Loucy (cell line): ENCODE results near the gene MICAL3.

Source experiments
- H2AFZ ChIP-seq: fragments of 200-600 bp; sonication (generic); 2 replicates; pipeline ENCODE4 v1.6.0; 2016; ENCODE audit warnings: antibody characterized with exemption, mild to moderate bottlenecking, low read length, moderate library complexity
- H3F3A ChIP-seq: fragments of 200-600 bp; 2 replicates; pipeline ENCODE4 v1.6.0; 2016; ENCODE audit warnings: antibody characterized with exemption, low read depth, mild to moderate bottlenecking
- H3K27me3 ChIP-seq: fragments of 200-600 bp; sonication (generic); 2 replicates; pipeline ENCODE4 v1.6.1; 2014; ENCODE audit warnings: low read length, mild to moderate bottlenecking; ENCODE audit not compliant: insufficient read depth, poor library complexity, severe bottlenecking
- H3K36me3 ChIP-seq: fragments of 200-600 bp; sonication (generic); 2 replicates; pipeline ENCODE4 v1.6.1; 2016; ENCODE audit warnings: low read length; ENCODE audit not compliant: insufficient read depth
- H3K4me1 ChIP-seq: fragments of 200-600 bp; sonication (generic); 2 replicates; pipeline ENCODE4 v1.5.1; 2014; ENCODE audit warnings: low read length, mild to moderate bottlenecking; ENCODE audit not compliant: insufficient read depth, poor library complexity, severe bottlenecking
- H3K4me2 ChIP-seq: fragments of 200-600 bp; sonication (generic); 2 replicates; pipeline ENCODE4 v1.6.0; 2014; ENCODE audit warnings: antibody characterized with exemption, low read length, low read depth, mild to moderate bottlenecking; ENCODE audit not compliant: poor library complexity, severe bottlenecking
- H3K4me3 ChIP-seq: fragments of 200-600 bp; sonication (generic); 2 replicates; pipeline ENCODE4 v1.5.1; 2014; ENCODE audit warnings: low read length, mild to moderate bottlenecking, mixed read lengths; ENCODE audit not compliant: poor library complexity, severe bottlenecking
- H3K79me2 ChIP-seq: fragments of 200-600 bp; sonication (generic); 2 replicates; pipeline ENCODE4 v1.6.1; 2014; ENCODE audit warnings: low read length; ENCODE audit not compliant: insufficient read depth
- H3K9ac ChIP-seq: fragments of 200-600 bp; sonication (generic); 2 replicates; pipeline ENCODE4 v1.6.0; 2014; ENCODE audit warnings: mild to moderate bottlenecking, low read depth, low read length, moderate library complexity; ENCODE audit not compliant: poor library complexity, severe bottlenecking
- H3K9me2 ChIP-seq: fragments of 200-600 bp; sonication (generic); replicated peaks from 2 replicates; pipeline ENCODE4 v1.6.1; 2016; ENCODE audit warnings: low read depth, low read length, mixed read lengths
- H3K9me3 ChIP-seq: fragments of 200-600 bp; sonication (generic); 2 replicates; pipeline ENCODE4 v1.6.1; 2014; ENCODE audit warnings: mild to moderate bottlenecking, antibody characterized with exemption, low read length, low read depth; ENCODE audit not compliant: insufficient read depth
- H4K20me1 ChIP-seq: fragments of 200-600 bp; sonication (generic); 2 replicates; pipeline ENCODE4 v1.6.0; 2014; ENCODE audit warnings: antibody characterized with exemption, low read length, mild to moderate bottlenecking; ENCODE audit not compliant: insufficient read depth, poor library complexity, severe bottlenecking
- EZH2phosphoT487 ChIP-seq: fragments of 200-600 bp; IDR thresholded peaks from 2 replicates; pipeline ENCODE4 v1.6.1; 2018; ENCODE audit warnings: antibody characterized with exemption, mild to moderate bottlenecking, moderate library complexity, borderline replicate concordance
- TF ChIP-seq, protein P1 (sequence below): fragments of 200-600 bp; sonication (generic); conservative IDR thresholded peaks from 2 replicates; pipeline ENCODE4 v1.5.1; 2014; ENCODE audit warnings: mild to moderate bottlenecking, antibody characterized with exemption, low read length

MICAL3 gene

DNA sequence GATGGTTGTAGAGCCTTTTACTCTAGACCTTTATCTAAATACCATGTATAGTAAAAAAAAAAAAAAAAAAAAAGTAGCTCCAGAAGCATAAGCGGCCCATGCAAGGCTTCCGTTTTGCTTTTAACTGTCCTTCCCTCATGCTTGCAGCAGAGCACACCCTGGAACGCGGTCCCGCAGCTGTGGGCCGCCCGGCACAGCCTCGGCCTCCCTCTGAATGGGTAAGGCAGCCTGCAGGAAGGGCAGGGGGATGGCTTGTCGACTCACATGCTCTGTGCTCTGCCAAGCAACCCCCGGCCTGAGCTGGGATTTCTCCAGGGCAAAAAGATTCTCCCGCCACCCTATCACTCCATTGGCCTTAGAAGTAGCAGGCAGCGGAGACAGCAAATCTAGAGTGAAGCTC, 148.7 kb downstream of the MICAL3 start:
- no peak overlapping the region for H3K9ac ChIP-seq
- no peak overlapping the region for H3K4me2 ChIP-seq
- no peaks in the 10 kb centered on the region for H3F3A ChIP-seq
- no peaks in the 10 kb centered on the region for H4K20me1 ChIP-seq
- H3K79me2 ChIP-seq, result no peaks in the 10 kb centered on the region
- H2AFZ ChIP-seq, result no peak overlapping the region
- no peaks in the 10 kb centered on the region for H3K4me1 ChIP-seq
- no peaks in the 10 kb centered on the region for H3K9me2 ChIP-seq
- H3K9me3 ChIP-seq, result no peaks in the 10 kb centered on the region
- H3K36me3 ChIP-seq, result peaks cover 47% of the 10 kb centered on the region; the same call in 1 of the 2 replicates
- H3K4me3 ChIP-seq, result no peak overlapping the region
- no peaks in the 10 kb centered on the region for H3K27me3 ChIP-seq
- TF ChIP-seq EZH2phosphoT487, result no peak
- TF ChIP-seq, protein P1, sequence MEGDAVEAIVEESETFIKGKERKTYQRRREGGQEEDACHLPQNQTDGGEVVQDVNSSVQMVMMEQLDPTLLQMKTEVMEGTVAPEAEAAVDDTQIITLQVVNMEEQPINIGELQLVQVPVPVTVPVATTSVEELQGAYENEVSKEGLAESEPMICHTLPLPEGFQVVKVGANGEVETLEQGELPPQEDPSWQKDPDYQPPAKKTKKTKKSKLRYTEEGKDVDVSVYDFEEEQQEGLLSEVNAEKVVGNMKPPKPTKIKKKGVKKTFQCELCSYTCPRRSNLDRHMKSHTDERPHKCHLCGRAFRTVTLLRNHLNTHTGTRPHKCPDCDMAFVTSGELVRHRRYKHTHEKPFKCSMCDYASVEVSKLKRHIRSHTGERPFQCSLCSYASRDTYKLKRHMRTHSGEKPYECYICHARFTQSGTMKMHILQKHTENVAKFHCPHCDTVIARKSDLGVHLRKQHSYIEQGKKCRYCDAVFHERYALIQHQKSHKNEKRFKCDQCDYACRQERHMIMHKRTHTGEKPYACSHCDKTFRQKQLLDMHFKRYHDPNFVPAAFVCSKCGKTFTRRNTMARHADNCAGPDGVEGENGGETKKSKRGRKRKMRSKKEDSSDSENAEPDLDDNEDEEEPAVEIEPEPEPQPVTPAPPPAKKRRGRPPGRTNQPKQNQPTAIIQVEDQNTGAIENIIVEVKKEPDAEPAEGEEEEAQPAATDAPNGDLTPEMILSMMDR, result no peak

DNA sequence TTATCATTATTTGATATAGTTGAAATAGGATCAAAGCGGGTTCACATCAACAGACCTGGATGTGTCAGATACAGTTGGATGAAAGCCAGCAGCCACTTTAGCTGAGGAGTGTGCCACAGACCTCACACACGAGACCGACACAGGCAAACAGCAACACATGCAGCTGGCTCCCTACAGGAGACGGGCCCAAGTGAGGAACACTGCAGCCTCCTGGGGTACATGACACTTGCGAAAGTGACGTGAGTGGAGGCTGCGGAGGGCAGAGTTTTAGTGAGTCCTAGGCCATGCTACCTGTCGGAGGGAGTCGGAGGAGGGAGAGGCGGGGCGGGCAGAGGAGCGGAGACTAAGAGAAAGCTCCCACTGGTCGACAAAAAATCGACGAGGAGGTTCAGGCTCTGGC, 149.2 kb downstream of the MICAL3 start:
- no peak overlapping the region for H3K9ac ChIP-seq
- peaks cover 47% of the 10 kb centered on the region; the same call in 1 of the 2 replicates for H3K36me3 ChIP-seq
- no peaks in the 10 kb centered on the region for H4K20me1 ChIP-seq
- H3K9me2 ChIP-seq, result no peaks in the 10 kb centered on the region
- H3K4me1 ChIP-seq, result no peaks in the 10 kb centered on the region
- no peaks in the 10 kb centered on the region for H3F3A ChIP-seq
- H3K4me3 ChIP-seq, result no peak overlapping the region
- no peaks in the 10 kb centered on the region for H3K9me3 ChIP-seq
- no peak overlapping the region for H2AFZ ChIP-seq
- TF ChIP-seq EZH2phosphoT487, result no peak
- TF ChIP-seq, protein P1, result no peak
- H3K79me2 ChIP-seq, result no peaks in the 10 kb centered on the region
- no peaks in the 10 kb centered on the region for H3K27me3 ChIP-seq
- H3K4me2 ChIP-seq, result no peak overlapping the region

DNA sequence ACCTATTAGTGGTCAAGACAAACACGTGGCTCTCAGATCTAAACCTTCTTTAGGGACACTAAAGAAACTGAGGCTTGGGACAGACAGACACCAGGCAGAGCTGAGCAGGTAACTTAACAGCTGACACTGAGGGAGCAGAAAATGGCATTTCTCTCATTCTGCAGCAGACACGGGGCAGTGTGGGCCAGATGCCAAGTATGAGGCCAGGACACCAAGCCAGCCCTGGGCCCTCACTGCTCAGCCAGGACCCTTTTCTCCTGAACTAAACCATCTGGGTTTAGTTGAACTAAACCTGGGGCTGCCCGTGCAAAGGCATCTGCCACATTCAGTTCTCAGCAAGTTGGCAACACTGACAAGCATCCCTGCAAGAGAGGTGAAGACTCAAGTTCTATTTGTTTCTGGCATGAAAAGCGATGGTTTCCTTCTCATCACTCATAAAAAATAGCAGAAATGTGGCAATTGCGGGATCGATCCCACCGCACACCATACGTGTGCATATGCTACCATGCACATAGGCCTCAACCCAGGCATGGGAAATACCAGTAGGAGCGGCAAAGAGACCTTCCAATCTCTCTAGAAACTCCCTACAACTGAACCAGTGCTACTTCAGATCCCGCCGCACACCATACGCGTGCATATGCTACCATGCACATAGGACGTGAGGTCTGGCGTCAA, 150.0 kb downstream of the MICAL3 start:
- Histone ChIP-seq H3F3A (no peaks in the 10 kb centered on the region), H4K20me1 (no peaks in the 10 kb centered on the region), H3K4me3 (no peak overlapping the region), H3K9me2 (no peaks in the 10 kb centered on the region), H3K27me3 (no peaks in the 10 kb centered on the region), H3K4me2 (no peak overlapping the region), H3K9me3 (no peaks in the 10 kb centered on the region), H2AFZ (no peak overlapping the region), H3K9ac (no peak overlapping the region), H3K4me1 (no peaks in the 10 kb centered on the region), H3K79me2 (no peaks in the 10 kb centered on the region), H3K36me3 (peaks cover 48% of the 10 kb centered on the region; the same call in 1 of the 2 replicates)
- TF ChIP-seq, protein P1, result no peak
- no peak for TF ChIP-seq EZH2phosphoT487
